Superior temporal gyrus (tissue), 1 donor: ENCODE data around the gene LHX5.
"Not testable (repeated sequence)": the region's sequence is repeated elsewhere in the genome, so short reads cannot be mapped to it uniquely, and the experiment has no call there.

Source experiments
- DNase-seq: peaks from one replicate; pipeline ENCODE4 v3.0.0-alpha.2; 2016; ENCODE audit errors: extremely low spot score

Gene LHX5

DNA sequence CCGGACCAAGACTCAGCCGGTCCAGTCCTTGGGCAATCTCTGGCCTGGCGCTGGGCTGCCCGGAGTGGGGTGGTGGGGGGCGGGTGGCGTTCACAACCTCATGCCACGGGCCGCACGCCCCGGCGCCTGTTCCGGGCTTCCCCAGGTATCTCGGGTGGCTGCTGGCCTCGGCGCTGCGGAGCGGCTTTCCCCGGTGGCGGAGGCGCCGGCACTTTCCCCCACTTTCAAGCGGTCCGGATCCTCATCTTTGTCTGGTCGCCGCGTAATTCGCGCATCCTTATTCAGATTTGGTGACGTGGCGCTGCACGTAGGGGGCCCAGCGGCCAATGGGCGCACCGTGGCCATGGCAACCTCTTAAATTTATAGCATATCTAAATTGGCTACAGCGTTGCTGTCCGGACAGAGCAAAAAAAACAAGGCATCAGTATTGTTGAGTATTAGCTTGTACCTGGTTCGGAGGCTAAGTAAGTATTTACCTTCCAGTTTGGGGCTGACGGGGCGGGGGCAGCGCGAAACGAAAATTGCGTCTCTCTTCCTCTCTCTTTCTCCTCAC is at the start of gene LHX5:
Gene LHX5, minus strand, starts transcription at position 253 of the 553 bp plus-strand sequence. CDS start 373 bp downstream, outside the sequence.
- no peak for DNase-seq

DNA sequence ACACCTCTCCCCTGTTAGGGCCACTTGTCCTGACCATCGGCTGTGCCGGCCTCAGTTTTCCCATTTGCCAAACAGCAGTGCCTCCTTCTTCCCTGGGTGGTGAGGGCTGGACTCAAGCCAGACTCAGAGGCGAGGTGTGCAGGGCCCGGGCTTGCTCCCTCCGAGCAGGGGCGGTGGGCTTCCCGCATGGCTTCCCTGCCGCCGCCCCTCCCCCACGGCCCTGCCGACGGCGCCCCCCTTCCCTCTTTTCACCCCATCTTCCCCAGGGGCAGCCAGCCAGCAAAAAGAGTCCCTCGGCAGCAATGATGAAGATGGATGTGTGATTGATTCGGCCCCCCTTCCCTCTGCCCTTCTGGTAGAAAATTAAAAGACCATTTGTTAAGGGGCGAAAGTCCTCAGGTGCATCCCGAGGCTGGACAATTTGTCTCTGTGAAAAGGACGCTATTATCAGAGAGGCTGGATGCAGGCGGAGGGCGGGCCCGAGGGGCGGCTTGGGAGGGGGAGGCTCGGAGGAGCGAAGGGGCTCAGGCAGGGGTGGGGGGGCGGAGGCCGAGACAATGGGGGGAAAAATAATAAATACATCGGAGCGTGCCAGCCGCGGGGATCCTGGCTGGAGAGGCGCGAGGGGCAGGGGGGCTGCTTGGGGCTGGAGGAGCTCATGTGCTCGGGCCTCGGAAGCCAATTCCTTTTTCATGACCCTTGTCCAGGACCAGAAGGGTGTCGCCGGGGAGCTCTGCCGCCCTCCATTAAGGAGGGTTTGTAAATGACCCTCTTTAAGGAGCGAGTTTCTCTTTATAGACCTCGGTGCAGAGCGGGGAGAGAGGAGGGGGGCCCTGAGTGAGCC is 48.0 kb upstream of the LHX5 start:
- DNase-seq = no peak

- DNase-seq = no peak
Observed at GRCh38 chr12:113515082-113515856, 43.6 kb upstream of the LHX5 start.

GRCh38 chr12:113514602-113515001 is 42.9 kb upstream of the LHX5 start:
- no peak for DNase-seq

DNA sequence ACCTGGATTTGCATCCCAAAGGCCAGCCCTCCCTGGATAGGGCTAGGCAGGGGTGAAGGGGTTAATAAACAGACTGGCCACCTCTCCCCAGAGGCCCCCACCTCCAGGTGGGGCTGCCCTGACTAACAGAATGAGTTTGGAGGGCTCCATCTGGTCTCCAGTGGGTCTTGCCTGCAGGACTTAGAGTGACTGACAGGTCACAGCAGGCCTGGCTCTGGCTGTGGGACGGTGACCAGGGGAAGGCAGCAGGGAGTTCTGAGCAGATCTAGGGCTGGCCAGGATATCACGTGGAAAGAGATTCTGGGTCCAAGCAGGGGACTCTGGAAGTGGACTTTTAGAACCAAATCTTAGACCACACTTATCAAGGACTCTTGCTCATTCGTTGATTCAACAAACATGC is 40.9 kb upstream of the LHX5 start:
- no peak for DNase-seq

DNA sequence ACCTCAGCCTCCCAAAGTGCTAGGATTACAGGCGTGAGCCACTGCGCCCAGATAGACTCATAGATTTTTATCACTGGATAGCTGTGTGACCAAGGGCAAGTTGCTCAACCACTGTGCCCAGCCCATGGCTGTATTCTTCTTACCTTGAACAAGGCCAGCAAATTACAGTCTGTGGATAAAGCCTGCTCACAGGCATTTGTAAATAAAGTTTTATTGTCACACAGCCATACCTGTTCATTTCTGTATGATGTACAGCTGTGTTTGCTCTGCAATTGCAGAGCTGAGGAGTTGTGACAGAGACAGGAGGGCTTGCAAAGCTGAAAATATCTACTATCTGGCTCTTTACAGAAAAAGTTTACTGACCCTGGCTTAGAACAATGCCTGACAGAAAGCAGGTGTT is 35.2 kb upstream of the LHX5 start:
- no peak for DNase-seq

- DNase-seq = no peak
Observed at GRCh38 chr12:113505941-113506340, 34.3 kb upstream of the LHX5 start.

GRCh38 chr12:113504917-113505316 is 33.2 kb upstream of the LHX5 start:
- no peak for DNase-seq

DNA sequence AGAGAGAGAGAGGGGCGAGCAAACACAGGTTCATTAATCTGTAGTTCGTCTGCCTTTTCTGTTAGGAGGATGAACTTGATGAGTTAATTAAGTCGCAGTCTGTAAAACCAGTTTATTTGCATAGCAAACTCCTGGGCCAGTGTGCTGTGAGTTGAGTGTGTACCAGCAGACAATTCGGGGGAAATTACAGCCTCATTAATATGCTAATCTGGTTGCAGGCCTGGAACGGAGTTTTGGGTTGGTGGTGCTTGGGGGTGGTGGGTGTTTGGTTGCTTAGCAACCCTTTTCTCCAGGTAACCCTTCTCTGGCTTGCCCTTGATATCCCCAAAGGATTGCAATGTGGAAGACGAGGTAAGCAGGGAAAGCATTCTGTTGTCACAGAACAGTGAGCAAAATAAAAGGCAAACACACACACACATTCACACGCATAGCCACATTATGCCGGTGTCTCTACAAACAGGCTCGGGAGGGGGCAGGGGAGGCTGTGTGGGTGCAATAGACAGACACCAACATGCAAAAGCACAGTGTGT is 29.2 kb upstream of the LHX5 start:
- no peak for DNase-seq

GRCh38 chr12:113500306-113500675 is 28.6 kb upstream of the LHX5 start:
- no peak for DNase-seq

DNA sequence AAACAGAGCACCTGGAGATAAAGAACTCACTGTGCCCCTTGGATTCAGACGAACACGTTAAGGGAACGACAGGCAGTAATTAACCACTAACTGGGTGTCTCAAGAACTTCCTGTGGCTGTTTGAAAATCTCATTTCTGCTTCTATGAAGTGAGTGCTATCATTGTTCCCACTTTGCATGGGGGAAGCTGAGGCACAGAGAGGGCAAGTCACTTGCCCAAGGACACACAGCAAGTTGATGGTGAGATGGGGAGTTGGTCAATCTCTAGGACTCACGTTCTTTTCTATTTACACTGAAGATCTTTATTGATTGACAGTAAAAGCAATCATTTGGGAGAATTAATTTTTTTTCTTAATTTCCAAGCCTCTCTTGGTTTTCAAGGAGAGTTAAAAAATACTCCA is 26.8 kb upstream of the LHX5 start:
- no peak for DNase-seq

DNA sequence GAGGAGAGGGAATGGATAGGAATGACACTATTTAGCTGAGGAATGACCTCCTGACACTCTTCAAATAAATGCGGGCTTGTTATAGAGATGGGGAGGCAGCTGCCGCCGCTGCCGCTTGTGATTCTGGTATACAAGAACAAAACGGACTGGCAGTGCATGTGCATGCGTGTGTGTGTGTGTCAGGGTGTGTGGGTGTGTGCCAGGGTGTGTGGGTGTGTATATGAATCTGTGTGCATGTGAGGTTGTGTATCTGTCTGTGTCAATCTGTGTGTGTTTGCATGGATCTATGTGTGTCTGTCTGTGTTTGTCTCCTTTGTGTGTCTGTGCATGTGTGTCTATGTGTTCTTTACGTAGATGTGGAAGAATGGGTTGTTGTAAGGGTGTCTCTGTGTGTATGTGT is 26.0 kb upstream of the LHX5 start:
- DNase-seq = no peak

GRCh38 chr12:113495941-113496340 is 24.3 kb upstream of the LHX5 start:
- not testable (repeated sequence) for DNase-seq

GRCh38 chr12:113488322-113488721 is 16.7 kb upstream of the LHX5 start:
- DNase-seq = no peak

- DNase-seq = no peak
Observed at GRCh38 chr12:113486722-113487121, 15.1 kb upstream of the LHX5 start.

DNA sequence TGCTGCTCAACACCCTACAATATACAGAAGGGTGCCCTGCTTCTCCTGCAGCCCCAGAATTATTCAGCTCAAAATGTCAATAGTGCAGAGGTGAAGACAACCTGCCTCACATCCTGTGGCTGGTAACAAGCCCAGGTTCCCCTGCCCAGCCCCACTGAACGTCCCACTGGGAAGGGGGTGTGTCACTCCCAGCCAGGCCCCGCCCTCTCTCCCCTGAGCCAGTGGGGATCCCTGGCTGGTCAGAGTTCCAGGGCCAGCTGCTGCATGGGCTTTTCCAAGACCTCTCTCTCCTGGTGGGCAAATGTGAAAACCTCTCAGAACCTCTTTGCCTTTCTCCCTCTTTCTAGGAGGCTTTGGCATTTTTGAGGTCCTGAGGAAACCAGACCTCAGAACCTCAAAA is 13.7 kb upstream of the LHX5 start:
- DNase-seq = no peak

GRCh38 chr12:113482334-113482733 is 10.7 kb upstream of the LHX5 start:
- DNase-seq = no peak

DNA sequence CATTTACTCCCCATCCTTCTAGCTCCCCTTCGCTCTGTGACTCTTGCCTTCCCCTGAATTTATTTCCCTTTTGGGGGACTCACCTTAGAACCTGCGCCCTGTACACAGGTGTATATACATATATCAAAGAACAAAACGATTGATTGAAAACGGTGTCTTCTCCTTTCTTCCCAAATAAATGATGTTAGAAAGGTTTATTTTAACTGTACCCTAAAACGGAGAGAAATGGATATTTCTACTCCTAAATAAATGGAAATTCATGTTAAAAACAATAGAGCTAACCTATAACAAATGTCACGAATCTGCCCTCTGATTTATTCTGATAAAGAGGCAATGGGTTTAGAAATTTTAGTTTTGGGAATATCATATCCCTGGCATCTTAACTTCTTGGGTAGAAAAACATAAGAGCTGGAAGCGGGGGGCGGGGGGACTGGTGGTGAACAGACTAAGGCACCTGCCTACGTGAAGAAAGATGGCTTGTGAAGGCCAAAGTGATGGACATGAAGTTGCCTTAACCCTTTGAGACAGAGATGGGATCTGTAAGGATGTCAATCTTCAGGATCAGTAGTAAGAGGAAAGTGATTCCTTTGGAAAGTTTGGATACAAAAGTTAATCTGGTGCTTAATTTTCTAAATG is 8.8 kb upstream of the LHX5 start:
- DNase-seq = no peak

DNA sequence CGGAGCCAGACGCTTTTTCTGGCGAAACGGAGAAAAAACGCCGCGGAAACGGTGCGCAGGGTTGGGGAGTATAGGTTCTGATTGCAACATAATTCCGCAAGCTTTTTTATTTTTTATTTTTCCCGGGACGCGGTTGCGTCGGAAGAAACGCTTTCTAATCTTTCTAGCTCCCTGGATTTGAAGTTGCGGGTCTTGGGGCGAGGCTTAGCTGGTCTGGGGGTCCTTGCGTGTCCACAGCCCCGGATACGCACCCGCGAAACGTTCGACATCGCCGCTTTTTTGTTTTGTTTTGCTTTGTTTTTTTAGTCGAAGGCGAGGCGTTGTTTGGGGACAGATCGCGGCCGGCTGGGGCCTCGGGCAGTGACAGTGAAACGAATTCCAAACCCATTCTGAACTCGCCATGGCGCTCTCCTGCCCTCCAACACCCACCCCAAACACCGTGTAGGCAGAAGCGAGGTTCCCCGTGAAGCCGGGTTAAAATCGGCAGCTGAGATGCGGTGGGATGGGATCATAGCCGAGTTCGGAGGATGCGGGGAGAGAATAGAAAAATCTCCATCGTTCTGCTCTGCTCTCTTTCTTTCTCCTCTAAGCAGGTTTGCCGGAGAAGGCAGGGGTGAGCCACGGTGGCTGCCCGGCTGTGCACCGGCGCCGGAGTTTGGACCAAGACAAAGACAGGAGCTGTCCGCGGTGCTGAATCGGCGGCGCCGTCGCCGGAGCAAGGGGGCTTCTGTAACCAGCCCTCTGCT is 8.1 kb upstream of the LHX5 start:
- no peak for DNase-seq

DNA sequence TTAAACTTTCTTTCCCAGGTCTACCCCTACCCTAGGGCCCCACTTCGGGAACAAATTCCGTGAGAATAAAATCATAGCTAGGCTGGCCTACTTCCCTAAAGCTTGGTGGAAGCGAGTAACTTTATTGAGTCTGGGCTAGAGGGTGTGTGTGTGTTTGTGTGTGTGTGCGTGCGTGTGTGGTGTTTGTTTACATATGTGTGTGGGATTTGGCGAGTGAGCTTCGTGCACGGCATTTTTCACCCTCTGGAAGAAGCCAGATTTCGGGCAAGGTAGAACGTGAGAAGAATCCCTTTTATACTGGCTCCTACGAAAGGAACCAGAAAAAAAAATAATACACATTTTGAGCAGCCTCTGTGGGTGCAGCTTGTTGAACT is 7.5 kb upstream of the LHX5 start:
- no peak for DNase-seq

DNA sequence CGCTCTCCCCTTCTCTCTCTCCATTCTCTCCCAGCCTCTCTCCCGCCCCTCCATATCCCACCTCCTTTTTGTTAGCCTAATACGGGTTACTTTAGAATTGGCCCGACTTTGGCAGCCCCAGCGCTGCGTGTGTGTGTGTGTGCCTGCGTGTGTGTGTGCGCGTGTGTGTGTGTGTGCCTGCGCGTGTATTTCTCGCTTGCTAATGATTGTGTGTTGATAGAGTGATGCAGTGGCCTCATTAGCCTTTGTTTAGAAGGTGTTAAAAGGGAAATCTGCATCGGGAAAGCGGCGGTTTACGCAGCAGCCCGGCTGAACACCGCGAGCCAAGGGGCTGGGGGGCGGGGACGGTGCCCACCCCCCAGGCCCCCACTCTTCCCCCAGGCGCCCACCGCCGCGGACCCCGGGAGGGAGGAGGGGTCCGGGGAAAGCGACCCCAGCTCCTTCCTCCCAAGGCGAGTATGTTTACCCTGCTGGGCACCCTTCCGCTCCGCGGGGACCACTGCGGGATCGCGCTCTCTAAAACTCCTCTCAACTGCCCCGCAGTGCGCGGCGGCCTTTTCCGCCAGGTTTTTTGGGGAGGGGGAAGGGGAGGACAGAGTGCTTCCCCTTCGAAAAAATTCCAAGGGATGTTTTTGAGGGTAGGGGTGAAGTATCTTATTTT is 6.8 kb upstream of the LHX5 start:
- DNase-seq = no peak
